Middle frontal gyrus (tissue), 1 donor: ENCODE data around the gene SPPL3.
"Not testable (repeated sequence)": the region's sequence is repeated elsewhere in the genome, so short reads cannot be mapped to it uniquely, and the experiment has no call there.

Experiments used
- DNase-seq: peaks from one replicate; pipeline ENCODE4 v3.0.0-alpha.2; 2015; ENCODE audit warnings: low spot score; ENCODE audit errors: extremely low spot score

Gene SPPL3

GRCh38 chr12:120844768-120845449, 59.2 kb downstream of the SPPL3 start:
- no peak for DNase-seq

- DNase-seq: no peak
Measured at GRCh38 chr12:120844297-120844696, 59.9 kb downstream of the SPPL3 start.

- no peak for DNase-seq
Measured at GRCh38 chr12:120843472-120843871, 60.7 kb downstream of the SPPL3 start.

- no peak for DNase-seq
Measured at GRCh38 chr12:120842595-120842994, 61.6 kb downstream of the SPPL3 start.

GRCh38 chr12:120841525-120841924, 62.6 kb downstream of the SPPL3 start:
- no peak for DNase-seq

GRCh38 chr12:120839503-120839902, 64.7 kb downstream of the SPPL3 start:
- DNase-seq: no peak

DNA sequence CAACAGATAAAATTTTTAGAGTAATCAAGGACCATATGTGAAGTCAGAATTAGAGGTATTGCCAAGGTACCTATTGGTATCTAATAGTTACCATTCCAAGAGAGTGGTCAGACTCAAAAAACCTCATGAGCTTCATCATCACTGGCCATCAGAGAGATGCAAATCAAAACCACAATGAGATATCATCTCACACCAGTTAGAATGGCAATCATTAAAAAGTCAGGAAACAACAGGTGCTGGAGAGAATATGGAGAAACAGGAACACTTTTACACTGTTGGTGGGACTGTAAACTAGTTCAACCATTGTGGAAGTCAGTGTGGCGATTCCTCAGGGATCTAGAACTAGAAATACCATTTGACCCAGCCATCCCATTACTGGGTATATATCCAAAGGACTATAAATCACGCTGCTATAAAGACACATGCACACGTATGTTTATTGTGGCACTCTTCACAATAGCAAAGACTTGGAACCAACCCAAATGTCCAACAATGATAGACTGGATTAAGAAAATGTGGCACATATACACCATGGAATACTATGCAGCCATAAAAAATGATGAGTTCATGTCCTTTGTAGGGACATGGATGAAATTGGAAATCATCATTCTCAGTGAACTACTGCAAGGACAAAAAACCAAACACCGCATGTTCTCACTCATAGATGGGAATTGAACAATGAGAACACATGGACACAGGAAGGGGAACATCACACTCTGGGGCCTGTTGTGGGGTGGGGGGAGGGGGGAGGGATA, 65.4 kb downstream of the SPPL3 start:
- DNase-seq: not testable (repeated sequence)

- DNase-seq: no peak
Measured at GRCh38 chr12:120836114-120836684, 68.0 kb downstream of the SPPL3 start.

DNA sequence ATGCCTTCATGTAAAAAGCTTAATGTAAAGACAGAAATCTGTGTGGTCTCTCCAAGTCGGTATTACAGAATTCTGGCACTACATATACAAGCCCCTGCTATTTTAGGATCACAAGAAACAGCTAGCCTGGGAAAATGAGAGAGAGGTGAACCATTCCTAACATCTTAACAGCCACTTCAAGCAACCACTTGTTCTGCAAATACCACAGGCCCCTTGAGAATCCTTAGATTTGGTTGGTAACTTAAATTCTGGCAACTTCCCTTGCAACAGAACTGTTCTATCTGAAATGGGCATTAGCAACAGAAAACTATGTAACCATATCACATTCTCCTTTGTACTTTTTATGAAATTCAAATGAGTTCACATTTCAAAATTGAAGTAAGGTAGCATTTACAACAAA, 68.5 kb downstream of the SPPL3 start:
- no peak for DNase-seq

DNA sequence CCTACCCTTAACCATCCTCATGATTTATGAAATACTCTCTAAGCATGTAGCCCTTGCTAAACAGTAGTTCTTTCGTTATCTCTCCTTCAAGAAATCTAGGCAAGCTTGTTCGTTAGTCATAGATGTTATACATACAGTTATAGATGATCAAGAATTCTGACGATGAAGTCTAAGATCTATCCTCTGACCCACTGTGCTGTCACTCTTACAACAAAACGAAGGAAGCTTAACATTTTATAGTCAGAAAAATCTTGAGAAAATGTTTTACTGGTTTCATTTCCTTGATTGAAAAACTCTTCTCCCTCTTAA, 68.9 kb downstream of the SPPL3 start:
- DNase-seq: no peak

DNA sequence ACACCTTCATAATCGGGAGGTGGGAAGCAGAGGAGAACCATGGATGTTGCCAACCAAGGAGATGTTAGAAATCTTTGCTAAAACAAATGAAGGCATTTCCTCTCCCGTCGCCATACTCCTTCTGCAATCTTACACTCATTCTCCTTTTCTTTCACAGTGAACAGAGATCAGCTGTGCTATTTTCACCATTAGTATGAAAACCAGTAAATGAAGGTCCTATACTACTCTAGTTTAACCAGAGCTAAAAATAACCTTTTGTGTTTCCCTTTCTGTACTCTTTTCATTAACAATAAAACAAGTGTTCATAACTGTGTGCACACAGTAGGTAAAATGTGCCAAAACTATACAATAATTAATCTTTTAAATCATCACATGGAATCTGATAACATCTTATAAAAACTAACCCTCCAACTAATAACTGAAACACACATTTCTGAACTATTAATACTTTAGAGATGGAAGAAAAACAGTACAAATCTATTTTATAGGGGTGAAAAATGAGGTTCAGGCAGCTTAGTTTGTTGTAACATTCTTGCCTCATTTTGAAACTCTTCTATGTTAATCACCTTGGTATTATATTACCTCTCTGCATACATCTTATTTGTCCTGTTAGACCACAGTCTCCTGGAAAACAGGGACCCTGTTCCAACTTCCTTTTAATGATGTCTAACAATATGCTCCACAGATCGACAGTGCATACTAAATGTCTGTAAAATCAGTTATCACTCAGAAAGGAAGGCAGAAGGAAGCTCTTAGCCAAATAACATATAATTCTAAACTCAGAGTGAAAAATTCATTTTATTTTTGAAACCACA, 69.5 kb downstream of the SPPL3 start:
- no peak for DNase-seq

GRCh38 chr12:120833849-120834248, 70.3 kb downstream of the SPPL3 start:
- no peak for DNase-seq

GRCh38 chr12:120832737-120833136, 71.4 kb downstream of the SPPL3 start:
- DNase-seq: no peak

GRCh38 chr12:120831648-120832267, 72.4 kb downstream of the SPPL3 start:
- DNase-seq: no peak

- DNase-seq: no peak
Measured at GRCh38 chr12:120830966-120831365, 73.2 kb downstream of the SPPL3 start.

GRCh38 chr12:120830052-120830940, 73.9 kb downstream of the SPPL3 start:
- no peak for DNase-seq

DNA sequence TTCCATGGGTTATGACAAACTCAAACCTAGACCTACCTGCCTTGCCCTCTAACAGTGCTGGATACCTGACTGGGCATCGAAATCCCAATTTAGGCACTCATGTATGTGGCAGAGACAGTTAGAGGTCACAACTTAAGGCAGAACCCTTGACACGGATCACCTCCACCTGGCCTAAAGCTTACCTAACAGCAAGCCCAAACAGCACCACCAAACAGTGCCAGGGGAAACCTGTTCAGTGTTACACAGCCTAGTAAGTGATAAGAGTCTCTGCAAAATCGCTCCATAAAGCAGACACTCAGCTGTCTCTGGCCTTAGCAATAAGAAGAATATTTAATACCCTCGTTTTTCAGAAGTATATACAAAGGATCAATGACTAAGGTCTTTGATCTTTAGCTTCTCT, 77.8 kb downstream of the SPPL3 start:
- DNase-seq: no peak

DNA sequence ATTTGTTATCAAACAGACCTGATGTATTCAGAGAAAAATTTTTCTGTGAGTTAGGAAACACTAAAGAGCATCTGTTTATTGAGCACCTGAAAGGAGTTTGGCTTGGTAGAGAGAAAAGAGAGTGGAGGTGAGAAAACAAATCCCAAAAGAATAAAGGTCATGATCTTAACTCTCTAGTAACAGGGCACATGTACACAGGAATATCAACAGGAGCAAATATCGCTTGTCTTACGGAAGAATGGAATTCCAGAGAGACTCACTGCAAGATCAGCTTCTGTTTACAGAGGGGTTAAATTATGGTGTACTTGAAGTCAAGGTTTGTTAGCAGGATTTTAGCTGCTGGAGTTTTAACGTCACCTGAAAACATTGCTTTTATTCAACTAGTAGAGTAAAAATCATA, 78.8 kb downstream of the SPPL3 start:
- no peak for DNase-seq

DNA sequence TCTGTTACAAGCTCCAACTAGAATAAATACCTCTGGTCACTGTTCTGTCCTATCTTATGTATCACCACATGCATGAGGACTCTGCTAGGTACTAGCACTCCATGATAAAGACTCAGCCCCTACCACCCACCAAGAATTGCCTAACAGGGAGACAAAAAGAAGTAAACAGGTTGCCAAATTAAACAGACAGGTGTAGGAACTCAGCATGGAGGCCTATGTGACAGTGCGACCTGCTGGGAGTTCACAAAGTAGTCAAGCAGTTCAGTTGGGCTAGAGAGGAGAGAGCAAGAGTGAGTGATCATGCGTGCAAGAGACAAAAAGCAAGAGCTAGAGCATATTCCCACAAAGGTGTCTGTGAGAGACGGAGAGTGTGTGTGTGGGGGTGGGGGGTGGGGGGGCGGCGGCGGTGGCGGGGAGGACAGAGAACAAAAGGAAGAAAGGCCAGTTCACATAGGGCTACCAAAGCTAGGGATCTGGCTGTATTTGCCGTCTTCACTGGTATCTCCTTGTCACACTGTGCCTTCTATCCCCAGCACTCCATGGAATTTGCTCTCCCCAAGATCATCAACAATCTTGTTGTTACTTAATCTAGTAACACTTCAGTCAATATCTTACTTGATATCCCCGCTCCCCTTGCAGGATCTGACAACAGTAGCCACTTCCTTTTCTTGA, 81.2 kb downstream of the SPPL3 start:
- no peak for DNase-seq

DNA sequence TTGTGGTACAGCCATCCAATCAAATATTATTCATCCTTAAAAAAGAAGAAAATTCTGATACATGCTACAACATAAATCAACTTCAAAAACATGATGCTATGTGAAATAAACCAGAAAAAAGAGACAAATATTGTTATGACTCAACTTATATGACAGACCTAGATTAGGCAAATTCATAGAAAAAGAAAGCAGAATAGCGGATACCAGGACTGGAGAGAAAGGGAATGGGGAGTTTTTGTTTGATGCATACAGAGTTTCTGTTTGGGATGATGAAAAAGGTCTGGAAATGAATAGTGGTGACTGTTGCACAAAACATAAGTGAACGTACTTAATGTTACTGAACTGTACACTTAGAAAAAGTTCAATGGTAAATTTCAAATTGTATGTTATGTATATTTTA, 82.3 kb downstream of the SPPL3 start:
- no peak for DNase-seq
